C4-2B (cell line): ENCODE data around the gene DNM3.

ENCODE experiments used
- ZFX ChIP-seq: fragments of 450-650 bp; IDR thresholded peaks from 2 replicates; pipeline ENCODE4 v1.6.1; 2017
- TF ChIP-seq, protein P1 (sequence below): fragments of 450-650 bp; conservative IDR thresholded peaks from 2 replicates; pipeline ENCODE4 v1.5.1; 2017; ENCODE audit warnings: mild to moderate bottlenecking

GRCh38 chr1:172040466-172040865, 199.2 kb downstream of the DNM3 start:
- TF ChIP-seq, protein P1, sequence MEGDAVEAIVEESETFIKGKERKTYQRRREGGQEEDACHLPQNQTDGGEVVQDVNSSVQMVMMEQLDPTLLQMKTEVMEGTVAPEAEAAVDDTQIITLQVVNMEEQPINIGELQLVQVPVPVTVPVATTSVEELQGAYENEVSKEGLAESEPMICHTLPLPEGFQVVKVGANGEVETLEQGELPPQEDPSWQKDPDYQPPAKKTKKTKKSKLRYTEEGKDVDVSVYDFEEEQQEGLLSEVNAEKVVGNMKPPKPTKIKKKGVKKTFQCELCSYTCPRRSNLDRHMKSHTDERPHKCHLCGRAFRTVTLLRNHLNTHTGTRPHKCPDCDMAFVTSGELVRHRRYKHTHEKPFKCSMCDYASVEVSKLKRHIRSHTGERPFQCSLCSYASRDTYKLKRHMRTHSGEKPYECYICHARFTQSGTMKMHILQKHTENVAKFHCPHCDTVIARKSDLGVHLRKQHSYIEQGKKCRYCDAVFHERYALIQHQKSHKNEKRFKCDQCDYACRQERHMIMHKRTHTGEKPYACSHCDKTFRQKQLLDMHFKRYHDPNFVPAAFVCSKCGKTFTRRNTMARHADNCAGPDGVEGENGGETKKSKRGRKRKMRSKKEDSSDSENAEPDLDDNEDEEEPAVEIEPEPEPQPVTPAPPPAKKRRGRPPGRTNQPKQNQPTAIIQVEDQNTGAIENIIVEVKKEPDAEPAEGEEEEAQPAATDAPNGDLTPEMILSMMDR = no peak
- TF ChIP-seq ZFX = no peak
